Omental fat pad (tissue), 4 donors: ENCODE results near the gene SYNDIG1. TPM values are rescaled to one million over a fixed set of nuclear protein-coding genes. Genes with fewer than 3 reads are reported as not detected.

Source experiments
- ATAC-seq: fragments of 150-250 bp; one replicate; pipeline ENCODE4 v1.9.1; 2016; ENCODE audit warnings: mild to moderate bottlenecking, moderate library complexity; ENCODE audit not compliant: low FRiP score
- DNase-seq: peaks from one replicate; pipeline ENCODE4 v3.0.0-alpha.2; 2019; ENCODE audit warnings: low spot score
- CTCF ChIP-seq, 3 donors: fragments of 450-650 bp; IDR thresholded peaks; one replicate each; pipeline ENCODE4 v1.5.1; 2016 to 2017; ENCODE audit warnings: antibody characterized with exemption in 3 of 3, mild to moderate bottlenecking in 3 of 3, moderate library complexity in 2 of 3
- total RNA-seq, 4 donors: library from RNA; depleted of rRNA; stranded (reverse); fragments of >200 nt; gene quantifications; one replicate each; pipeline ENCODE4 v1.1.0, GENCODE V29; 2016

The SYNDIG1 gene
- total RNA-seq, 4 donors from 2014 or later, result 0.19 to 0.24 TPM; not detected in 2

- no peak for ATAC-seq
- TF ChIP-seq CTCF (IDR thresholded peaks at IDR 0.05), result no peak
- no peak for DNase-seq
Measured at GRCh38 chr20:24495266-24495665, 25.8 kb downstream of the SYNDIG1 start.

GRCh38 chr20:24497851-24498250 is 28.4 kb downstream of the SYNDIG1 start:
- DNase-seq (no peak), ATAC-seq (no peak)
- no peak for TF ChIP-seq CTCF (IDR thresholded peaks at IDR 0.05)

- DNase-seq, result no peak
- no peak for ATAC-seq
- no peak for TF ChIP-seq CTCF (IDR thresholded peaks at IDR 0.05)
Measured at GRCh38 chr20:24498641-24499040, 29.2 kb downstream of the SYNDIG1 start.

- ATAC-seq (no peak), DNase-seq (no peak)
- no peak for TF ChIP-seq CTCF (IDR thresholded peaks at IDR 0.05)
Measured at GRCh38 chr20:24499472-24499871, 30.0 kb downstream of the SYNDIG1 start.

GRCh38 chr20:24501764-24502556 is 32.5 kb downstream of the SYNDIG1 start:
- ATAC-seq (no peak), DNase-seq (no peak)
- no peak for TF ChIP-seq CTCF (IDR thresholded peaks at IDR 0.05)

- TF ChIP-seq CTCF (IDR thresholded peaks at IDR 0.05), result no peak
- no peak for ATAC-seq
- DNase-seq, result no peak
Measured at GRCh38 chr20:24502661-24503060, 33.2 kb downstream of the SYNDIG1 start.

GRCh38 chr20:24503352-24503931 is 34.0 kb downstream of the SYNDIG1 start:
- TF ChIP-seq CTCF (IDR thresholded peaks at IDR 0.05), result no peak
- DNase-seq, result no peak
- no peak for ATAC-seq
